HTERT RPE-1 (cell line): ENCODE measurements around the gene CBX8.

ENCODE experiments used
- in situ Hi-C: fragments of 300-500 bp; cut with MboI; formaldehyde crosslinking; loops from 4 replicates; pipeline ENCODE4 v1.14.3; 2020; ENCODE audit warnings: low sequenced_read_pairs

Gene CBX8

GRCh38 chr17:79808763-79809529 lies 12.1 kb upstream of the CBX8 start:
- in situ Hi-C loops = no loop called here

- in situ Hi-C loops = no loop called here
These were observed 10.2 kb upstream of the CBX8 start for GRCh38 chr17:79806863-79807720.

- in situ Hi-C loops = no loop called here
These were observed 9.5 kb upstream of the CBX8 start for GRCh38 chr17:79806446-79806760.

GRCh38 chr17:79804856-79805696 lies 8.2 kb upstream of the CBX8 start:
- in situ Hi-C loops = no loop called here

GRCh38 chr17:79803997-79804855 lies 7.3 kb upstream of the CBX8 start:
- in situ Hi-C loops = no loop called here

- in situ Hi-C loops = no loop called here
These were observed 6.6 kb upstream of the CBX8 start for GRCh38 chr17:79803421-79803996.

- in situ Hi-C loops = no loop called here
These were observed 6.0 kb upstream of the CBX8 start for GRCh38 chr17:79802736-79803420.

GRCh38 chr17:79802039-79802735 lies 5.3 kb upstream of the CBX8 start:
- in situ Hi-C loops = no loop called here

GRCh38 chr17:79801156-79802038 lies 4.5 kb upstream of the CBX8 start:
- in situ Hi-C loops = no loop called here

- in situ Hi-C loops = no loop called here
These were observed 3.7 kb upstream of the CBX8 start for GRCh38 chr17:79800325-79801155.

GRCh38 chr17:79799538-79800324 lies 2.9 kb upstream of the CBX8 start:
- in situ Hi-C loops = no loop called here

GRCh38 chr17:79799174-79799537 lies 2.3 kb upstream of the CBX8 start:
- in situ Hi-C loops = no loop called here

GRCh38 chr17:79798299-79799173 lies 1.7 kb upstream of the CBX8 start:
- in situ Hi-C loops = no loop called here

- in situ Hi-C loops = no loop called here
These were observed 818 bp upstream of the CBX8 start for GRCh38 chr17:79797492-79798298.

- in situ Hi-C loops = no loop called here
These were observed 474 bp downstream of the CBX8 start for GRCh38 chr17:79796444-79796762.
